SU-DHL-6 (cell line): ENCODE results near the gene STRN3.

Experiments
- H2AFZ ChIP-seq: fragments of 200-600 bp; sonication (generic); 2 replicates; pipeline ENCODE4 v1.6.1; 2014; ENCODE audit warnings: low read depth, mild to moderate bottlenecking, moderate library complexity, mixed read lengths, antibody characterized with exemption, low read length; ENCODE audit not compliant: severe bottlenecking
- H3F3A ChIP-seq: fragments of 200-600 bp; shearing (Covaris generic); 2 replicates; pipeline ENCODE4 v1.6.0; 2016; ENCODE audit warnings: antibody characterized with exemption, mild to moderate bottlenecking; ENCODE audit not compliant: insufficient read depth
- H3K27ac ChIP-seq: fragments of 200-600 bp; sonication (generic); 2 replicates; pipeline ENCODE4 v1.5.1; 2016; ENCODE audit warnings: low read depth, mild to moderate bottlenecking, low read length, moderate library complexity, mixed read lengths
- H3K27me3 ChIP-seq: fragments of 200-600 bp; sonication (generic), shearing (Covaris generic); 2 replicates; pipeline ENCODE4 v1.6.0; 2014; ENCODE audit warnings: mild to moderate bottlenecking, low read length
- H3K36me3 ChIP-seq: fragments of 200-600 bp; sonication (generic); 2 replicates; pipeline ENCODE4 v1.6.1; 2014; ENCODE audit warnings: mild to moderate bottlenecking, low read length, mixed read lengths
- H3K4me2 ChIP-seq: fragments of 300-600, 200-600 bp; shearing (Covaris generic), sonication (generic); 2 replicates; pipeline ENCODE4 v1.6.0; 2014; ENCODE audit warnings: low read length, low read depth, mild to moderate bottlenecking; ENCODE audit not compliant: poor library complexity, severe bottlenecking
- H3K4me3 ChIP-seq: fragments of 200-600 bp; sonication (generic); 2 replicates; pipeline ENCODE4 v1.5.1; 2014; ENCODE audit warnings: antibody characterized with exemption, low read length, mild to moderate bottlenecking, mixed read lengths; ENCODE audit not compliant: insufficient read depth, poor library complexity, severe bottlenecking
- H3K79me2 ChIP-seq: fragments of 200-600 bp; sonication (generic); 2 replicates; pipeline ENCODE4 v1.6.1; 2014; ENCODE audit warnings: mild to moderate bottlenecking, low read length, moderate library complexity; ENCODE audit not compliant: insufficient read depth
- H3K9ac ChIP-seq: fragments of 200-600 bp; sonication (generic); 2 replicates; pipeline ENCODE4 v1.7.0; 2014; ENCODE audit warnings: mild to moderate bottlenecking, low read length
- H3K9me2 ChIP-seq: fragments of 200-600 bp; sonication (generic); replicated peaks from 2 replicates; pipeline ENCODE4 v1.6.1; 2014; ENCODE audit warnings: low read length; ENCODE audit not compliant: insufficient read depth
- H3K9me3 ChIP-seq: fragments of 200-600 bp; sonication (generic); 2 replicates; pipeline ENCODE4 v1.6.1; 2014; ENCODE audit warnings: low read length, mixed read lengths; ENCODE audit not compliant: insufficient read depth
- H4K20me1 ChIP-seq: fragments of 200-600 bp; sonication (generic); 2 replicates; pipeline ENCODE4 v1.6.1; 2014; ENCODE audit warnings: low read depth, mild to moderate bottlenecking, antibody characterized with exemption, low read length, moderate library complexity, mixed read lengths
- EZH2phosphoT487 ChIP-seq: fragments of 200-600 bp; sonication (generic), shearing (Covaris generic); conservative IDR thresholded peaks from 2 replicates; pipeline ENCODE4 v1.6.1; 2018; ENCODE audit warnings: mild to moderate bottlenecking, antibody characterized with exemption, low read length, moderate library complexity, mixed read lengths
- TF ChIP-seq, protein P1 (sequence below): fragments of 200-600 bp; sonication (generic); IDR thresholded peaks from one replicate; pipeline ENCODE4 v1.5.1; 2017; ENCODE audit warnings: antibody characterized with exemption, mild to moderate bottlenecking, low read length, moderate library complexity; ENCODE audit not compliant: insufficient read depth, poor library complexity, severe bottlenecking

STRN3 gene

DNA sequence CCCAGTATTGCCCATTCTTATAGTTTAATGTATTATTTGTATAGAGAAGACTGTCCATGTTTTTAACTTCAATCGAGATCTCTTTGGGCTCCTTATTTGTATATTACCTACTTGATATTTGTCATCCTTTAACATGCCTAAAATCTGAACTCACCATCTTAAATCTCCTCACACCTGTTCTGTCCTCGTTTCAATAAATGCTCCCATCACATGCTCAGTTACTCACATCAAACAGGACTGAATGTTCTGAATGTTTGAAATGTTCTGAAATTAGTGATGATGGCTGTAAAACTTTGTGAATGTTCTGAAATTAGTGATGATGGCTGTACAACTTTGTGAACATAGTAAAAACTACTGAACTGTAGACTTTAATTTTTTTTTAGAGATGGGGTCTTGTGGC is 117.4 kb downstream of the STRN3 start:
- no peaks in the 10 kb centered on the region for H3K9me3 ChIP-seq
- no peak overlapping the region for H3K27ac ChIP-seq
- H3K36me3 ChIP-seq = peaks cover 39% of the 10 kb centered on the region
- no peak for TF ChIP-seq EZH2phosphoT487
- TF ChIP-seq, protein P1, sequence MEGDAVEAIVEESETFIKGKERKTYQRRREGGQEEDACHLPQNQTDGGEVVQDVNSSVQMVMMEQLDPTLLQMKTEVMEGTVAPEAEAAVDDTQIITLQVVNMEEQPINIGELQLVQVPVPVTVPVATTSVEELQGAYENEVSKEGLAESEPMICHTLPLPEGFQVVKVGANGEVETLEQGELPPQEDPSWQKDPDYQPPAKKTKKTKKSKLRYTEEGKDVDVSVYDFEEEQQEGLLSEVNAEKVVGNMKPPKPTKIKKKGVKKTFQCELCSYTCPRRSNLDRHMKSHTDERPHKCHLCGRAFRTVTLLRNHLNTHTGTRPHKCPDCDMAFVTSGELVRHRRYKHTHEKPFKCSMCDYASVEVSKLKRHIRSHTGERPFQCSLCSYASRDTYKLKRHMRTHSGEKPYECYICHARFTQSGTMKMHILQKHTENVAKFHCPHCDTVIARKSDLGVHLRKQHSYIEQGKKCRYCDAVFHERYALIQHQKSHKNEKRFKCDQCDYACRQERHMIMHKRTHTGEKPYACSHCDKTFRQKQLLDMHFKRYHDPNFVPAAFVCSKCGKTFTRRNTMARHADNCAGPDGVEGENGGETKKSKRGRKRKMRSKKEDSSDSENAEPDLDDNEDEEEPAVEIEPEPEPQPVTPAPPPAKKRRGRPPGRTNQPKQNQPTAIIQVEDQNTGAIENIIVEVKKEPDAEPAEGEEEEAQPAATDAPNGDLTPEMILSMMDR = no peak
- H3K9ac ChIP-seq = no peak overlapping the region
- H4K20me1 ChIP-seq = no peaks in the 10 kb centered on the region
- no peaks in the 10 kb centered on the region for H3K9me2 ChIP-seq
- H3K79me2 ChIP-seq = no peaks in the 10 kb centered on the region
- H2AFZ ChIP-seq = no peak overlapping the region
- no peaks in the 10 kb centered on the region for H3K27me3 ChIP-seq
- H3F3A ChIP-seq = peaks cover 19% of the 10 kb centered on the region; the same call in 1 of the 2 replicates
- no peak overlapping the region for H3K4me2 ChIP-seq
- H3K4me3 ChIP-seq = no peak overlapping the region

DNA sequence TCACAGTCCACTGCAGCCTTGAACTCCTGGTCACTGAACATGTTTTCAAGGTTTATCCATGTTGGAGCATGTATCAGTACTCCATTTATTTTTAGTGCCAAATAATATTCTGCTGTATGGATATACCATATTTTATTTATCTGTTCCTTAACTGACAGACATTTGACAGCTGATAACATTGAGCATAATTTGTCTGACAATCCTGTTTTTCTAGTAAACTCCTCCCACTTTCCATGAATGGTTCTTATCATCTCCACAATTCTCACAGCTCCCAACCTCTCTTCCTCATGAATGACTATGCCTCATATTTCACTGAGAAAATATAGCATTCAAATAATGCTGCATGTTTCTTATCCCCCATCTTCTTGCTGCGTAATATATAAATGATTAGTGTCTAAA is 118.5 kb downstream of the STRN3 start:
- Histone ChIP-seq H3K27me3 (no peaks in the 10 kb centered on the region), H3F3A (peaks cover 11% of the 10 kb centered on the region; the same call in 1 of the 2 replicates), H3K27ac (no peak overlapping the region), H3K4me2 (no peak overlapping the region), H4K20me1 (no peaks in the 10 kb centered on the region), H3K9ac (no peak overlapping the region), H3K4me3 (no peak overlapping the region), H3K79me2 (no peaks in the 10 kb centered on the region), H3K9me3 (no peaks in the 10 kb centered on the region), H3K36me3 (peaks cover 42% of the 10 kb centered on the region), H2AFZ (no peak overlapping the region), H3K9me2 (no peaks in the 10 kb centered on the region)
- TF ChIP-seq, protein P1 = no peak
- TF ChIP-seq EZH2phosphoT487 = no peak

DNA sequence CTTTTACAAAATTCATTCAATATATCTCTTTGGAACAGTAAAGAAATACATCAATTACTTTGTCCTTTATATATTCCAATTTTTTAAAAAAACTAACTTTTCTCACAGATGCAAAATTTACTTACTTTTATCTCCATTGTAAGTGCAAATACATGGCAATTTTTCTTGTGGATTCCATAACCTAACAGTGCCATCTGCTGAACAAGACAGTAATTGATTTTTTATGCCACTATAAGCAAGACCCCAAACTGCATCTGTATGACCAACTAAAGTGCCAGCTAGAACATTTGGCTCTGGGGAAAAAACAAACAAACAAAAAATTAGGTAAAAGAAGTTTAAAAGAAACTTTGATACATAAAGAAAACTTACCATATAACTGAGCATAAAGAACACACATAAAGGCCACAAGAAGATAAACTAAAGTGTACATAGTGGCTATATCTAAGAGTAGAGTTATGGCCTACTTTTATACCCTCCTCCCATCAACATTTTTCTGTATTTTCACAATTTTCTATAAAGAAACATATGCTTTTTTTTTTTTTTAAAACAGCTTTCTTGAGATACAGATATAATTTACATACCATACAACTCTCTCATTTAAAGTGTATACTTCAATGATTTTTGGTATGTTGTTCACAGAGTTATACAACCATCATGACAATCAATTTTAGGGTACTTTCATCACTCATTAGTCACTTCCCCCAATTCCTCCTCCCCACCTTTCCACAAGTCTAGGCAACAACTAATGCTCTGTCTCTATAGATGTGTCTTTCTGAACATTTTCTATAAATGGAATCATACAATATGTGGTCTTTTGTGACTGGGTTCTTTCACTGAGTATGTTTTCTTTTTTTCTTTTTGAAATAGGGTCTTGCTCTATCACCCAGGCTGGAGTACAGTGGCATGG is 119.2 kb downstream of the STRN3 start:
- Histone ChIP-seq H3K9me2 (no peaks in the 10 kb centered on the region), H3K27ac (no peak overlapping the region), H3K79me2 (no peaks in the 10 kb centered on the region), H3F3A (peaks cover 10% of the 10 kb centered on the region; the same call in 1 of the 2 replicates), H3K4me2 (no peak overlapping the region), H3K36me3 (peaks cover 46% of the 10 kb centered on the region), H3K9me3 (no peaks in the 10 kb centered on the region), H3K9ac (no peak overlapping the region), H2AFZ (no peak overlapping the region), H3K4me3 (no peak overlapping the region), H4K20me1 (no peaks in the 10 kb centered on the region), H3K27me3 (no peaks in the 10 kb centered on the region)
- no peak for TF ChIP-seq EZH2phosphoT487
- TF ChIP-seq, protein P1 = peak; percentile 28
